Activated CD4-positive, alpha-beta memory T cell treated with anti-CD3 and anti-CD28 coated beads for 36 hours (primary cell): ENCODE measurements around the gene GFPT1. TPM values are rescaled to one million over a fixed set of nuclear protein-coding genes. Genes with fewer than 3 reads are reported as not detected.

Experiments used
- CTCF ChIA-PET: fragments of 350-600 bp; sonication (Branson Sonifier 250); formaldehyde crosslinking; loops from one replicate; lab custom pipeline; 2021; ENCODE audit warnings: antibody characterized with exemption, inconsistent platforms; lab: Charles Lee
- POLR2A ChIA-PET: fragments of 350-600 bp; sonication (Branson Sonifier 250); formaldehyde crosslinking; loops from one replicate; lab custom pipeline; 2021; ENCODE audit warnings: antibody characterized with exemption; lab: Charles Lee
- DNase-seq: peaks from one replicate; pipeline ENCODE4 v3.0.0-alpha.2; 2020
- H3K27ac Mint-ChIP-seq: one replicate; pipeline ENCODE4 v1.8.0; 2021; ENCODE audit warnings: mixed read lengths
- H3K27me3 Mint-ChIP-seq: one replicate; pipeline ENCODE4 v1.8.0; 2021; ENCODE audit warnings: mixed read lengths
- H3K36me3 Mint-ChIP-seq: one replicate; pipeline ENCODE4 v1.8.0; 2021; ENCODE audit warnings: mixed read lengths
- H3K4me1 Mint-ChIP-seq: one replicate; pipeline ENCODE4 v1.8.0; 2021; ENCODE audit warnings: low read depth, mixed read lengths
- H3K4me3 Mint-ChIP-seq: one replicate; pipeline ENCODE4 v1.8.0; 2021; ENCODE audit warnings: mild to moderate bottlenecking, mixed read lengths
- H3K9me3 Mint-ChIP-seq: one replicate; pipeline ENCODE4 v1.8.0; 2021; ENCODE audit warnings: mixed read lengths
- intact Hi-C: fragments of 100-400 bp; cut with micrococcal nuclease; formaldehyde crosslinking; loops from one replicate; pipeline ENCODE4 v1.15.1; 2023
- total RNA-seq, 2 experiments: library from RNA; stranded (reverse); gene quantifications; one replicate each; pipeline ENCODE4 v1.2.3, GENCODE V29; 2021

GFPT1 gene
- total RNA-seq, 2 experiments from 2014 or later: 39.8 to 43.6 TPM

DNA sequence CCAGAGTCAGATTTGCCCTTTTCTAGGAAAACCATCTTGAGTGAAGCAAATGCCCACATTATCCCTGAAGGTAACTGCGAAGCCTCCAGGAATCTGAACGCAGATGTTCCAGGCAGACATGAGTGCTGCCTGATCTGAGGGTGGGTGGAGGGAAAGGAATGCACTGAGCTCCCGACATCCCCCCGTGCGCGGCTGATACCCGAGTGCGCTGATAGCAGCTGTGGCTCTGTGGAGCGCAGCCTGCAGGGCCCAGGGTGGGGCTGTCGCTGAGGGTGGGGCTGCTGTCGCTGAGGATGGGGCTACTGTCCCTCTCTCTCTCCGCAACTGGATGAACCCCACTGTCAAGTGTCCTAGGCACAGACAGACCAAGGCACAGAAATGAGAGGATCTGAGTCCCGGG lies 82.4 kb downstream of the GFPT1 start:
- H3K27ac Mint-ChIP-seq: no peak overlapping the region
- POLR2A ChIA-PET: no interaction called here
- intact Hi-C loops: loop anchor here (5.0 to 10.0 kb wide), 2 partner anchors 140 to 292 kb away; partner anchors contain the start of gene ANTXR1
- no peak overlapping the region for H3K4me3 Mint-ChIP-seq
- peaks cover 36% of the 10 kb centered on the region for H3K27me3 Mint-ChIP-seq
- CTCF ChIA-PET: interaction anchor here (1.2 kb wide), 1 partner anchor 278 kb away, joined by 3 read pairs; no protein-coding TSS in a partner anchor
- peaks cover 8% of the 10 kb centered on the region for H3K9me3 Mint-ChIP-seq
- DNase-seq: no peak
- H3K4me1 Mint-ChIP-seq: peaks cover 15% of the 10 kb centered on the region
- no peaks in the 10 kb centered on the region for H3K36me3 Mint-ChIP-seq

DNA sequence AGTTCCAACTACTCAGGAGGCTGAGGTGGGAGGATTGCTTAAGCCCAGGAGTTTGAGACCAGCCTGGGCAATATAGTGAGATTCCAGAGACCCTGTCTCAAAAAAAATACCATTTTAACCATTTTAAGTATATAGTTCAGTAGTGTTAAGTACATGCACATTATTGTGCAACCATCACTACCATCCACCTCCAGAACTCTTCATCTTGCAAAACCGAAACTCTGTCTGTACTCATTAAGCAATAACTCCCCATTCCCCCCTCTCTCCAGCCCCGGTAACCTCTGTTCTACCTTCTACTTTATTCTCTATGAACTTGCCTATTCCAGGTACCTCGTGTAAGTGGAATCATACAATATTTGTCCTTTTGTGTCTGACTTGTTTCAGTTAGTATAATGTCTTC lies 86.4 kb downstream of the GFPT1 start:
- Mint-ChIP-seq H3K27me3 (peaks cover 28% of the 10 kb centered on the region), H3K4me1 (no peaks in the 10 kb centered on the region), H3K27ac (no peak overlapping the region), H3K36me3 (no peaks in the 10 kb centered on the region), H3K9me3 (peaks cover 8% of the 10 kb centered on the region), H3K4me3 (no peak overlapping the region)
- intact Hi-C loops: loop anchor here (10.0 kb wide), 1 partner anchor 136 kb away; no protein-coding TSS in a partner anchor
- no peak for DNase-seq
- ChIA-PET POLR2A (no interaction called here), CTCF (no interaction called here)

GRCh38 chr2:69299772-69300516 lies 87.1 kb downstream of the GFPT1 start:
- Mint-ChIP-seq H3K27me3 (peaks cover 23% of the 10 kb centered on the region), H3K4me1 (no peaks in the 10 kb centered on the region)
- intact Hi-C loops: loop anchor here (10.0 kb wide), 1 partner anchor 135 kb away; no protein-coding TSS in a partner anchor

DNA sequence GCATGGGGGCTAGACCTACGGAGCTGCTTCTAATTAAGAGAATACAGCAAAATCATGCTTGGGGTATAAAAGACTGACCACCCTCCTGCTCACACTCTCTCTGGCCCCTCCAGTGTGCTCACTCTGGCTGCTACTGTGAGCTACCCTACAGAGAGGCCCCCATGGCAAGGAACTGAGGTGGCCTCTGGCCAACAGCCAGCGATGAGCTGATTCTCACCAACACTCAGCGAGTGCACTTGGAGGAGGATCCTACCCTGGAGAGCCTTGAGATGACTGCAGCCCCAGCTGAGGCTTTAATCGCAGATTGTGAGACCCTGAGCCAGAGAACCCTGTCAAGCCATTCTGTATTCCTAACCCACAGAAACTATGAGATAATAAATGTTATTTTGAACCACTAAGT lies 88.2 kb downstream of the GFPT1 start:
- ChIA-PET CTCF (no interaction called here), POLR2A (no interaction called here)
- Mint-ChIP-seq H3K9me3 (peaks cover 2% of the 10 kb centered on the region), H3K27me3 (peaks cover 13% of the 10 kb centered on the region), H3K4me1 (no peaks in the 10 kb centered on the region), H3K27ac (no peak overlapping the region), H3K36me3 (no peaks in the 10 kb centered on the region), H3K4me3 (no peak overlapping the region)
- intact Hi-C loops: no loop called here
- no peak for DNase-seq

More at GRCh38 chr2:69299772-69300516, 87.1 kb downstream of the GFPT1 start:
- POLR2A ChIA-PET: no interaction called here
- H3K4me3 Mint-ChIP-seq: no peak overlapping the region
- H3K27ac Mint-ChIP-seq: no peak overlapping the region
- CTCF ChIA-PET: interaction anchor here (0.5 kb wide), 1 partner anchor 595 kb away, joined by 4 read pairs; no protein-coding TSS in a partner anchor
- H3K36me3 Mint-ChIP-seq: no peaks in the 10 kb centered on the region
- DNase-seq: no peak
- peaks cover 8% of the 10 kb centered on the region for H3K9me3 Mint-ChIP-seq

DNA sequence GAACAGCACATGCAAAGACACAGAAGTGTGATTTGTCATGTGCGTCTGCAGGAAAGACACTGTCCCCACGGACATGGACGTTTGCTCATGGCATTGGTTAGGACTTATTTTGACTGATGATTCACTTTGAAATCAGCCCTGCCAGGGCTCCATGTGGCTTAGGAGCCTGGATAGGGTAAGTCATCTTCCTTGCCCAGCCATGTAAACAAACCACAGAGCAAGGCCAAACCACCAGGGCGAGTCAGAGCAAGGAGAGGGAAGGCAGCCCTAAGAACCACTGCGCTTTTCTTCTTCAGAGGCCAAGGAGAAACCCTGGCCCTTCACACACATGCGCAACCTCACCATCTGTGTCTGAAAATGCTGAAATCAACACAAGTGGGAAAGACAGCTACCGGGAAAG lies 88.8 kb downstream of the GFPT1 start:
- H3K27ac Mint-ChIP-seq: no peak overlapping the region
- no peaks in the 10 kb centered on the region for H3K36me3 Mint-ChIP-seq
- intact Hi-C loops: no loop called here
- H3K4me1 Mint-ChIP-seq: no peaks in the 10 kb centered on the region
- H3K9me3 Mint-ChIP-seq: no peaks in the 10 kb centered on the region
- H3K27me3 Mint-ChIP-seq: peaks cover 11% of the 10 kb centered on the region
- ChIA-PET POLR2A (no interaction called here), CTCF (no interaction called here)
- no peak overlapping the region for H3K4me3 Mint-ChIP-seq
- DNase-seq: no peak

- intact Hi-C loops: no loop called here
- H3K4me1 Mint-ChIP-seq: no peaks in the 10 kb centered on the region
- H3K36me3 Mint-ChIP-seq: no peaks in the 10 kb centered on the region
- no peaks in the 10 kb centered on the region for H3K9me3 Mint-ChIP-seq
- peaks cover 7% of the 10 kb centered on the region for H3K27me3 Mint-ChIP-seq
- ChIA-PET POLR2A (interaction anchor here (0.6 kb wide), 1 partner anchor 66 kb away, joined by 3 read pairs; no protein-coding TSS in a partner anchor), CTCF (no interaction called here)
- no peak overlapping the region for H3K27ac Mint-ChIP-seq
- no peak for DNase-seq
- no peak overlapping the region for H3K4me3 Mint-ChIP-seq
Observed at GRCh38 chr2:69297216-69297615, 89.8 kb downstream of the GFPT1 start.

DNA sequence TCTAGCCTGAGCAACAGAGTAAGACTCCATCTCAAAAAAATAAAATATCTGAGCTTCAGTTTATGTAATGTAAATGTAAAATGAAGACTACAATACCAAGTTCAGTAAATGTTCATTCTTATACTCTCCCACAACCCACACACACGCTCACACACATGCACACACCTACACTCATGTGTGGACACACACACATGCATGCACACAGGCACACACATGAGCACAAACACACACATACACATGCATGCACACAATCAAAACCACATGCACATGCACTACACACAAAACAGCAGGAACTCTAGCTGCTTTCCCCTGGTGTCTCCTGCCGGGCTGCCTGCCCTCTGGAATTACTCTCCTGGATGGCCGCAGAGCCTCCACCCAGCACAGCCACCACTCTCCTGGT lies 90.6 kb downstream of the GFPT1 start:
- ChIA-PET POLR2A (interaction anchor here (0.6 kb wide), 1 partner anchor 65 kb away, joined by 3 read pairs; no protein-coding TSS in a partner anchor), CTCF (no interaction called here)
- Mint-ChIP-seq H3K4me3 (no peak overlapping the region), H3K27ac (no peak overlapping the region), H3K4me1 (no peaks in the 10 kb centered on the region), H3K36me3 (no peaks in the 10 kb centered on the region), H3K9me3 (no peaks in the 10 kb centered on the region), H3K27me3 (peaks cover 4% of the 10 kb centered on the region)
- DNase-seq: no peak
- intact Hi-C loops: no loop called here

DNA sequence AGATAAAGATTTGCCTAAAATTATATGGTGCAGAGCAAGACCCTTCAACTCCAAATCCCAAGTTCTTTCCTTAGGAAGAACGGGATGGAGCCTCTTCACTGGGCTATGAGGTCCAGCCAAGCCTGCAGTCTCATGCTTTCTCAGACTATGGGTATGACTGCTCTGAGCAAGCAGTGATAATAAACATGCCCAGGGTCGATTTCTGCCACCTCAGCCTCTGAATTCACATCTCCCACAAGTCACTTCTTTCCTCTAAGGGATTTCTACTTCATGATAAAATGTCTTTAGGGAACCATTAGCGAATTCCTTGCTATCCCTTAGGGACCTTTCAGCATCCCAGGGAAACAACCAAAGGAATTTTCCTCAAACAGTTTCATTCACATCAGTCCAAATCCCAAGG lies 94.8 kb downstream of the GFPT1 start:
- DNase-seq: no peak
- Mint-ChIP-seq H3K36me3 (no peaks in the 10 kb centered on the region), H3K4me1 (no peaks in the 10 kb centered on the region), H3K9me3 (no peaks in the 10 kb centered on the region), H3K4me3 (no peak overlapping the region), H3K27me3 (peaks cover 7% of the 10 kb centered on the region), H3K27ac (no peak overlapping the region)
- intact Hi-C loops: no loop called here
- ChIA-PET POLR2A (no interaction called here), CTCF (no interaction called here)

- H3K4me1 Mint-ChIP-seq: no peaks in the 10 kb centered on the region
- no peak for DNase-seq
- intact Hi-C loops: no loop called here
- H3K27me3 Mint-ChIP-seq: peaks cover 7% of the 10 kb centered on the region
- no peaks in the 10 kb centered on the region for H3K36me3 Mint-ChIP-seq
- H3K4me3 Mint-ChIP-seq: no peak overlapping the region
- CTCF ChIA-PET: interaction anchor here (1.1 kb wide), 1 partner anchor 14 kb away, joined by 5 read pairs; no protein-coding TSS in a partner anchor
- POLR2A ChIA-PET: no interaction called here
- no peak overlapping the region for H3K27ac Mint-ChIP-seq
- no peaks in the 10 kb centered on the region for H3K9me3 Mint-ChIP-seq
Observed at GRCh38 chr2:69291721-69292120, 95.3 kb downstream of the GFPT1 start.

- no peak overlapping the region for H3K4me3 Mint-ChIP-seq
- no peak overlapping the region for H3K27ac Mint-ChIP-seq
- no peaks in the 10 kb centered on the region for H3K9me3 Mint-ChIP-seq
- no peaks in the 10 kb centered on the region for H3K36me3 Mint-ChIP-seq
- H3K4me1 Mint-ChIP-seq: no peaks in the 10 kb centered on the region
- no peak for DNase-seq
- H3K27me3 Mint-ChIP-seq: peaks cover 7% of the 10 kb centered on the region
- intact Hi-C loops: no loop called here
- ChIA-PET CTCF (interaction anchor here (1.1 kb wide), 1 partner anchor 15 kb away, joined by 5 read pairs; no protein-coding TSS in a partner anchor), POLR2A (no interaction called here)
Observed at GRCh38 chr2:69291004-69291650, 95.9 kb downstream of the GFPT1 start.

- Mint-ChIP-seq H3K9me3 (no peaks in the 10 kb centered on the region), H3K4me3 (no peak overlapping the region)
Observed at GRCh38 chr2:69288429-69288828, 98.6 kb downstream of the GFPT1 start.

DNA sequence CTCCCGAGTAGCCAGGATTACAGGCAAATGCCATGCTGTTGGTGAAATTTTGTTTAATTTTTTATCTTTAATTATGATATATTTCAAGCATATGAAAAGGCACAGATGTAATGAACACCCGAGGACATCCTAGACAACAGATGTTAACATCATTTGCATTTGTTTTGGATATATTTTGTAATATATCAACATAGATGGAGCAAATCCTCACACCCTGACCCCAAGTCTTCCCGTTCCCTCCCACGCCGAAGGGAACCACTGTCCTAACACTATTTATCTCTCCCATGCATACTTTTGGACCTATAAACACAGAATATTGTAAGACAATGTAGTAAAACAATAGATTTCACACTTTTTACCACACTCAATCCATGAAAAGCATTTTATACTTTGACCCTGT lies 99.5 kb downstream of the GFPT1 start:
- Mint-ChIP-seq H3K36me3 (no peaks in the 10 kb centered on the region), H3K4me1 (no peaks in the 10 kb centered on the region), H3K9me3 (no peaks in the 10 kb centered on the region), H3K27me3 (peaks cover 7% of the 10 kb centered on the region), H3K27ac (no peak overlapping the region), H3K4me3 (no peak overlapping the region)
- intact Hi-C loops: no loop called here
- ChIA-PET POLR2A (interaction anchor here (0.6 kb wide), 1 partner anchor 323 kb away, joined by 3 read pairs; no protein-coding TSS in a partner anchor), CTCF (no interaction called here)
- no peak for DNase-seq

More at GRCh38 chr2:69288429-69288828, 98.6 kb downstream of the GFPT1 start:
- Mint-ChIP-seq H3K36me3 (no peaks in the 10 kb centered on the region), H3K27ac (no peak overlapping the region), H3K27me3 (peaks cover 7% of the 10 kb centered on the region), H3K4me1 (no peaks in the 10 kb centered on the region)
- DNase-seq: no peak
- POLR2A ChIA-PET: no interaction called here
- CTCF ChIA-PET: no interaction called here
- intact Hi-C loops: no loop called here
